Vagina (tissue), 2 donors: Measurements from ENCODE around the gene TBXAS1. TPM values are rescaled to one million over a fixed set of nuclear protein-coding genes. Genes with fewer than 3 reads are reported as not detected.

Source experiments
- DNase-seq, 2 donors: peaks; one replicate each; pipeline ENCODE4 v3.0.0-alpha.2; 2017; ENCODE audit errors: extremely low spot score in 2 of 2
- H3K27ac ChIP-seq: fragments of 200-600 bp; sonication (generic); one replicate; pipeline ENCODE4 v1.5.1; 2019
- H3K27me3 ChIP-seq: fragments of 200-600 bp; sonication (generic); one replicate; pipeline ENCODE4 v1.5.1; 2019
- H3K36me3 ChIP-seq, 2 donors: fragments of 200-600 bp; sonication (generic); one replicate each; pipeline ENCODE4 v1.5.1; 2017 to 2019
- H3K4me1 ChIP-seq: fragments of 200-600 bp; sonication (generic); one replicate; pipeline ENCODE4 v1.5.1; 2019
- H3K4me3 ChIP-seq, 2 donors: fragments of 200-600 bp; sonication (generic); 1 replicate in 1 of 2; 2 replicates in 1 of 2; pipeline ENCODE4 v1.5.1; 2016 to 2019
- H3K9me3 ChIP-seq: fragments of 200-600 bp; sonication (generic); one replicate; pipeline ENCODE4 v1.5.1; 2019
- POLR2A ChIP-seq, 2 donors: fragments of 450-650 bp; IDR thresholded peaks; one replicate each; pipeline ENCODE4 v1.6.1; 2017; ENCODE audit warnings: antibody characterized with exemption in 2 of 2, mild to moderate bottlenecking in 2 of 2, moderate library complexity in 2 of 2
- POLR2AphosphoS5 ChIP-seq, 2 donors: sonication (generic); formaldehyde crosslinking; IDR thresholded peaks; one replicate each; pipeline ENCODE4 v1.9.0; 2017; ENCODE audit warnings: antibody characterized with exemption in 2 of 2, mild to moderate bottlenecking in 2 of 2, low read depth in 1 of 2; ENCODE audit not compliant: insufficient read depth in 1 of 2
- intact Hi-C: fragments of 100-400 bp; cut with DNase I; formaldehyde crosslinking; loops from one replicate; pipeline ENCODE4 v1.15.1; 2023
- total RNA-seq: library from RNA; depleted of rRNA; stranded (reverse); fragments of >200 nt; gene quantifications from one replicate; pipeline ENCODE4 v1.2.3, GENCODE V29; 2016
- TF ChIP-seq, protein P1 (sequence below), 3 experiments: fragments of 450-650 bp in 2 of 3; fragments of 200-600 bp in 1 of 3; sonication (generic) in 1 of 3; IDR thresholded peaks; one replicate each; pipeline ENCODE4 v1.5.1; 2017 to 2019; ENCODE audit warnings: antibody characterized with exemption in 3 of 3, mild to moderate bottlenecking in 2 of 3, moderate library complexity in 2 of 3

TBXAS1 gene
- total RNA-seq, 1 donor from 2014 or later, result 18.4 TPM

- H3K4me3 ChIP-seq, result no peak overlapping the region
- intact Hi-C loops, result no loop called here
- no peaks in the 10 kb centered on the region for H3K9me3 ChIP-seq
- H3K27ac ChIP-seq, result no peak overlapping the region
- no peak for DNase-seq
- TF ChIP-seq, protein P1, sequence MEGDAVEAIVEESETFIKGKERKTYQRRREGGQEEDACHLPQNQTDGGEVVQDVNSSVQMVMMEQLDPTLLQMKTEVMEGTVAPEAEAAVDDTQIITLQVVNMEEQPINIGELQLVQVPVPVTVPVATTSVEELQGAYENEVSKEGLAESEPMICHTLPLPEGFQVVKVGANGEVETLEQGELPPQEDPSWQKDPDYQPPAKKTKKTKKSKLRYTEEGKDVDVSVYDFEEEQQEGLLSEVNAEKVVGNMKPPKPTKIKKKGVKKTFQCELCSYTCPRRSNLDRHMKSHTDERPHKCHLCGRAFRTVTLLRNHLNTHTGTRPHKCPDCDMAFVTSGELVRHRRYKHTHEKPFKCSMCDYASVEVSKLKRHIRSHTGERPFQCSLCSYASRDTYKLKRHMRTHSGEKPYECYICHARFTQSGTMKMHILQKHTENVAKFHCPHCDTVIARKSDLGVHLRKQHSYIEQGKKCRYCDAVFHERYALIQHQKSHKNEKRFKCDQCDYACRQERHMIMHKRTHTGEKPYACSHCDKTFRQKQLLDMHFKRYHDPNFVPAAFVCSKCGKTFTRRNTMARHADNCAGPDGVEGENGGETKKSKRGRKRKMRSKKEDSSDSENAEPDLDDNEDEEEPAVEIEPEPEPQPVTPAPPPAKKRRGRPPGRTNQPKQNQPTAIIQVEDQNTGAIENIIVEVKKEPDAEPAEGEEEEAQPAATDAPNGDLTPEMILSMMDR (IDR thresholded peaks at IDR 0.05), result no peak
- TF ChIP-seq POLR2A (IDR thresholded peaks at IDR 0.05) (no peak), POLR2AphosphoS5 (IDR thresholded peaks at IDR 0.05; ENCODE audit: insufficient read depth in 1 of 2, low read depth in 1 of 2) (no peak)
- H3K4me1 ChIP-seq, result no peaks in the 10 kb centered on the region
- H3K36me3 ChIP-seq, result peaks cover 0 to 35% of the 10 kb centered on the region in 2 donors
- H3K27me3 ChIP-seq, result no peaks in the 10 kb centered on the region
These were observed 207.3 kb downstream of the TBXAS1 start for GRCh38 chr7:140036224-140036962.

DNA sequence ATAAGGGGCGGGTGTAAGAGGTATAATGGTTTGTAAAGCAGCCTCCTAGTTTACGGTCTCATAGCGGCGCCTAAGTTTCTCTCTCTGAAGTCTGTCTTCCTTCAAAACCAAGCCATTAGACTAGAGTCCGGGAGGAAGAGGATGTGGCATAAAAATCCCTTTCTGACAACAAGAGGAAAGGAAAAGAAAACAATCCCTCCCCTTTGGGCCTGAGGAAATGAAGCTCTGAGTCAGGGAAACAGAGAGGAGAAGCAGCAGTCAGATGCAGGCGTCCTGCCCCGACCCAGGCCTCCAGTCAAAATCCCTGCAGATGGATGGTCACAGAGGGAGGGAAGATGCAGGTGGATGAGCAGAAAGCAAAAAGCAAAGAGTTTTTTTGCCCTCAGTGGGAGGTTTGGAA, 210.0 kb downstream of the TBXAS1 start:
- Histone ChIP-seq H3K9me3 (no peaks in the 10 kb centered on the region), H3K27ac (no peak overlapping the region), H3K4me3 (no peak overlapping the region), H3K4me1 (no peaks in the 10 kb centered on the region), H3K27me3 (no peaks in the 10 kb centered on the region), H3K36me3 (peaks cover 0 to 39% of the 10 kb centered on the region in 2 donors)
- DNase-seq, result no peak
- intact Hi-C loops, result no loop called here
- no peak for TF ChIP-seq POLR2A (IDR thresholded peaks at IDR 0.05)
- TF ChIP-seq POLR2AphosphoS5 (IDR thresholded peaks at IDR 0.05; ENCODE audit: insufficient read depth in 1 of 2, low read depth in 1 of 2), result no peak
- TF ChIP-seq, protein P1 (IDR thresholded peaks at IDR 0.05), result no peak

- intact Hi-C loops, result no loop called here
- Histone ChIP-seq H3K4me1 (no peaks in the 10 kb centered on the region), H3K9me3 (no peaks in the 10 kb centered on the region), H3K4me3 (no peak overlapping the region), H3K27ac (no peak overlapping the region), H3K27me3 (no peaks in the 10 kb centered on the region), H3K36me3 (peaks cover 0 to 48% of the 10 kb centered on the region in 2 donors)
- TF ChIP-seq, protein P1 (IDR thresholded peaks at IDR 0.05), result no peak
- no peak for TF ChIP-seq POLR2AphosphoS5 (IDR thresholded peaks at IDR 0.05; ENCODE audit: insufficient read depth in 1 of 2, low read depth in 1 of 2)
- TF ChIP-seq POLR2A (IDR thresholded peaks at IDR 0.05), result no peak
- DNase-seq, result no peak
These were observed 210.8 kb downstream of the TBXAS1 start for GRCh38 chr7:140039896-140040295.

DNA sequence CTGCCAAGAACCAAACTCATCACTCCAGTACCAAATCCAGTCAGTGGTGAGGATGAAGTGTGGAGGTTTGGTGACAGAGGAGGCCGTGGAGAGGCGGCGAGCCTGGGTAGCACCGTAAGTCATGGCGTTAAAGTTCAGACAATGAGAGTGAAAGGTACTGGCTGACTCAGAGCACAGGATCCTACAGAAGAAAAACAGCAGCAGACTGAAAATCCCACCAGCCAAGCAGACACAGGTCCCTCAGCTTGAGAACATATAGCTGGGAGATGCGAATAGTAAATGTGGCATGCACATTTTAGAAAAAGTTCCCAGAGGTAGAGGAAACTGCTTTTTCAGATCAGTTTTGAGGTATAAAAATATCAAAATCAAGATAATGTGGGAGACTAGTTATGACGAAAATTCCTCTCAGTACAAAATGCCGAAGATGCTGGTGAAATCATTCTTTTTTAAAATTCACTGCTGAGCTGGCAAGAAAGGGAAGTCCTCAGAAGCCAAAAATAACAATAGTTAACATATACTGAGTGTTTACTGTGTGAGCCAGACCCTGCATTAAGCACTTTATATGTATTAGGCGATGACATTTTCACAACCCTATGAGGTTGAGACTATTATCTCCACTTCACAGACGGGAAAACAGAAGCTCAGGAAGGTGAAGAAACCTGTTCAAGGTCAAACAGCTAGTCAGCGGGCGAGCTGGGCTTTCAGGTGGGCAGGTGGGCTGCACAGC, 212.8 kb downstream of the TBXAS1 start:
- no peak for TF ChIP-seq POLR2AphosphoS5 (IDR thresholded peaks at IDR 0.05; ENCODE audit: insufficient read depth in 1 of 2, low read depth in 1 of 2)
- TF ChIP-seq, protein P1 (IDR thresholded peaks at IDR 0.05), result no peak
- TF ChIP-seq POLR2A (IDR thresholded peaks at IDR 0.05), result no peak
- Histone ChIP-seq H3K9me3 (no peaks in the 10 kb centered on the region), H3K27ac (no peak overlapping the region), H3K36me3 (peaks cover 0 to 49% of the 10 kb centered on the region in 2 donors), H3K27me3 (no peaks in the 10 kb centered on the region), H3K4me3 (no peak overlapping the region), H3K4me1 (no peaks in the 10 kb centered on the region)
- intact Hi-C loops, result no loop called here
- DNase-seq, result no peak

GRCh38 chr7:140042386-140042670, 213.3 kb downstream of the TBXAS1 start:
- TF ChIP-seq POLR2A (IDR thresholded peaks at IDR 0.05) (no peak), POLR2AphosphoS5 (IDR thresholded peaks at IDR 0.05; ENCODE audit: insufficient read depth in 1 of 2, low read depth in 1 of 2) (no peak)
- TF ChIP-seq, protein P1 (IDR thresholded peaks at IDR 0.05), result no peak
- Histone ChIP-seq H3K36me3 (peaks cover 0 to 50% of the 10 kb centered on the region in 2 donors), H3K4me1 (no peaks in the 10 kb centered on the region), H3K9me3 (no peaks in the 10 kb centered on the region), H3K4me3 (no peak overlapping the region), H3K27me3 (no peaks in the 10 kb centered on the region), H3K27ac (no peak overlapping the region)
- intact Hi-C loops, result no loop called here
- no peak for DNase-seq
